PC-3 (cell line): ENCODE measurements around the gene CCDC154. TPM values are rescaled to one million over a fixed set of nuclear protein-coding genes. Genes with fewer than 3 reads are reported as not detected.
A peak's percentile ranks its signal among the peaks of the same experiment; 100 is the strongest.

Source experiments
- ATAC-seq: fragments of 200-7000 bp; cut with Tn5 transposase; 2 replicates; pipeline ENCODE4 v1.9.1; 2020; ENCODE audit warnings: mild to moderate bottlenecking, moderate library complexity
- BruUV-seq: library from RNA; stranded (reverse); fragments of 400-500 nt; replicated peaks from 2 replicates; lab custom pipeline; 2021; lab: Mats Ljungman, UMichigan
- CTCF ChIA-PET: fragments of 300-600 bp; sonication (Branson Sonifier 250); formaldehyde crosslinking; loops from one replicate; lab custom pipeline; 2022; ENCODE audit warnings: antibody characterized with exemption; lab: Charles Lee
- POLR2A ChIA-PET: fragments of 300-600 bp; sonication (Branson Sonifier 250); formaldehyde crosslinking; loops from one replicate; lab custom pipeline; 2022; ENCODE audit warnings: antibody characterized with exemption; ENCODE audit not compliant: unreplicated experiment; lab: Charles Lee
- DNase-seq: peaks from one replicate; pipeline ENCODE4 v3.0.0-alpha.2; 2015
- H2AFZ ChIP-seq: fragments of 300-600 bp; sonication (generic); 2 replicates; pipeline ENCODE4 v1.6.0; 2016; ENCODE audit warnings: antibody characterized with exemption, low read length
- H3F3A ChIP-seq: fragments of 300-600 bp; sonication (generic); one replicate; pipeline ENCODE4 v1.6.0; 2017; ENCODE audit warnings: antibody characterized with exemption, low read length, control low read depth, mild to moderate bottlenecking; ENCODE audit not compliant: unreplicated experiment
- H3K27ac ChIP-seq: fragments of 300-600 bp; sonication (generic); 2 replicates; pipeline ENCODE4 v1.5.1; 2016; ENCODE audit warnings: mild to moderate bottlenecking, low read length
- H3K27me3 ChIP-seq: fragments of 300-600 bp; sonication (generic); 2 replicates; pipeline ENCODE4 v1.6.1; 2016; ENCODE audit warnings: low read length, mixed read lengths
- H3K36me3 ChIP-seq: fragments of 300-600 bp; sonication (generic); 2 replicates; pipeline ENCODE4 v1.6.1; 2016; ENCODE audit warnings: low read depth, mixed run types, low read length, mixed read lengths
- H3K4me1 ChIP-seq: fragments of 300-600 bp; sonication (generic); 2 replicates; pipeline ENCODE4 v1.5.1; 2016; ENCODE audit warnings: low read length; ENCODE audit not compliant: insufficient read depth
- H3K4me2 ChIP-seq: fragments of 300-600 bp; sonication (generic); 2 replicates; pipeline ENCODE4 v1.6.0; 2016; ENCODE audit warnings: low read length
- H3K4me3 ChIP-seq: fragments of 300-600 bp; sonication (generic); 2 replicates; pipeline ENCODE4 v1.5.1; 2016; ENCODE audit warnings: mild to moderate bottlenecking, low read length, mixed read lengths
- H3K79me2 ChIP-seq: fragments of 300-600 bp; sonication (generic); 2 replicates; pipeline ENCODE4 v1.6.1; 2017; ENCODE audit warnings: low read length, mixed read lengths
- H3K9ac ChIP-seq: fragments of 300-600 bp; sonication (generic); 2 replicates; pipeline ENCODE4 v1.6.0; 2016; ENCODE audit warnings: mild to moderate bottlenecking, low read length
- H3K9me2 ChIP-seq: fragments of 300-600 bp; sonication (generic); replicated peaks from 2 replicates; pipeline ENCODE4 v1.6.1; 2016; ENCODE audit warnings: mixed run types, low read length, mixed read lengths
- H3K9me3 ChIP-seq: fragments of 300-600 bp; sonication (generic); 2 replicates; pipeline ENCODE4 v1.6.1; 2016; ENCODE audit warnings: low read length, mixed read lengths
- H4K20me1 ChIP-seq: fragments of 300-600 bp; sonication (generic); 2 replicates; pipeline ENCODE4 v1.6.1; 2016; ENCODE audit warnings: low read length, mixed read lengths
- EZH2 ChIP-seq: fragments of 300-600 bp; sonication (generic); IDR thresholded peaks from one replicate; pipeline ENCODE4 v1.6.1; 2017; ENCODE audit warnings: antibody characterized with exemption, mild to moderate bottlenecking, low read length; ENCODE audit not compliant: unreplicated experiment
- EZH2phosphoT487 ChIP-seq: fragments of 300-600 bp; sonication (generic); IDR thresholded peaks from 2 replicates; pipeline ENCODE4 v1.6.1; 2018; ENCODE audit warnings: mild to moderate bottlenecking, antibody characterized with exemption, low read length, borderline replicate concordance
- intact Hi-C: fragments of 100-400 bp; cut with micrococcal nuclease; formaldehyde crosslinking; loops from 2 replicates; pipeline ENCODE4 v1.9.0; 2023
- total RNA-seq: library from RNA; depleted of rRNA; stranded (reverse); fragments of >200 nt; gene quantifications from 2 replicates; pipeline ENCODE4 v1.2.3, GENCODE V29; 2014
- TF ChIP-seq, protein P1 (sequence below): fragments of 300-600 bp; sonication (generic); conservative IDR thresholded peaks from 2 replicates; pipeline ENCODE4 v1.5.1; 2017; ENCODE audit warnings: antibody characterized with exemption, low read depth, mild to moderate bottlenecking, low read length

Gene CCDC154
- total RNA-seq, 1 experiment from 2014 or later: not detected

DNA sequence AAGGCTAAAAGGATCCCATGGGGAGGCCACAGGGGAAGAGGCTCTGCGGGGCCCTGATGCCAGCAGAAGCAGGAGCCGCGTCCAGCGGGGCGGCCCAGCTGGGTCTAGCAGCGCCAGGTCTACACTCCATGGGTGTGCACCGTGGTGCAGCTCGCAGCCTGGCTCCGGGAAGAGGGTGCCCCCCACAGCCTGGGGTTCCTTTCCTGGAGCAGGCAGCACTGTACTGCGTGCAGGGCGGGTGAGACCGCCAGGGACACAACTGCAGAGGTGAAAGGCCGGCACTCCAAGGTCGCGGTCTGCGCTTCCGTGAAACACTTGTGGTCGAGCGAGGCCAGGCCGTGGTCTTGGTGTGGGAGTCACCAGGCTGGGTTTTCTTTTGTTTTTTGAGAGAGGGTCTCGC lies 6.5 kb upstream of the CCDC154 start:
- H3K4me3 ChIP-seq: no peak overlapping the region
- TF ChIP-seq EZH2phosphoT487 (no peak), EZH2 (no peak)
- TF ChIP-seq, protein P1, sequence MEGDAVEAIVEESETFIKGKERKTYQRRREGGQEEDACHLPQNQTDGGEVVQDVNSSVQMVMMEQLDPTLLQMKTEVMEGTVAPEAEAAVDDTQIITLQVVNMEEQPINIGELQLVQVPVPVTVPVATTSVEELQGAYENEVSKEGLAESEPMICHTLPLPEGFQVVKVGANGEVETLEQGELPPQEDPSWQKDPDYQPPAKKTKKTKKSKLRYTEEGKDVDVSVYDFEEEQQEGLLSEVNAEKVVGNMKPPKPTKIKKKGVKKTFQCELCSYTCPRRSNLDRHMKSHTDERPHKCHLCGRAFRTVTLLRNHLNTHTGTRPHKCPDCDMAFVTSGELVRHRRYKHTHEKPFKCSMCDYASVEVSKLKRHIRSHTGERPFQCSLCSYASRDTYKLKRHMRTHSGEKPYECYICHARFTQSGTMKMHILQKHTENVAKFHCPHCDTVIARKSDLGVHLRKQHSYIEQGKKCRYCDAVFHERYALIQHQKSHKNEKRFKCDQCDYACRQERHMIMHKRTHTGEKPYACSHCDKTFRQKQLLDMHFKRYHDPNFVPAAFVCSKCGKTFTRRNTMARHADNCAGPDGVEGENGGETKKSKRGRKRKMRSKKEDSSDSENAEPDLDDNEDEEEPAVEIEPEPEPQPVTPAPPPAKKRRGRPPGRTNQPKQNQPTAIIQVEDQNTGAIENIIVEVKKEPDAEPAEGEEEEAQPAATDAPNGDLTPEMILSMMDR: no peak
- H4K20me1 ChIP-seq: no peaks in the 10 kb centered on the region
- H2AFZ ChIP-seq: no peak overlapping the region
- H3K9ac ChIP-seq: no peak overlapping the region
- ChIA-PET CTCF (no interaction called here), POLR2A (no interaction called here)
- H3K79me2 ChIP-seq: no peaks in the 10 kb centered on the region
- no peak overlapping the region for H3K27ac ChIP-seq
- DNase-seq: no peak
- H3K4me1 ChIP-seq: no peaks in the 10 kb centered on the region
- no peaks in the 10 kb centered on the region for H3K9me2 ChIP-seq
- no peaks in the 10 kb centered on the region for H3K27me3 ChIP-seq
- BruUV-seq: no TSS peak
- intact Hi-C loops: no loop called here
- H3K4me2 ChIP-seq: no peak overlapping the region
- no peaks in the 10 kb centered on the region for H3K36me3 ChIP-seq
- H3K9me3 ChIP-seq: no peaks in the 10 kb centered on the region
- H3F3A ChIP-seq: no peaks in the 10 kb centered on the region
- ATAC-seq: no peak

DNA sequence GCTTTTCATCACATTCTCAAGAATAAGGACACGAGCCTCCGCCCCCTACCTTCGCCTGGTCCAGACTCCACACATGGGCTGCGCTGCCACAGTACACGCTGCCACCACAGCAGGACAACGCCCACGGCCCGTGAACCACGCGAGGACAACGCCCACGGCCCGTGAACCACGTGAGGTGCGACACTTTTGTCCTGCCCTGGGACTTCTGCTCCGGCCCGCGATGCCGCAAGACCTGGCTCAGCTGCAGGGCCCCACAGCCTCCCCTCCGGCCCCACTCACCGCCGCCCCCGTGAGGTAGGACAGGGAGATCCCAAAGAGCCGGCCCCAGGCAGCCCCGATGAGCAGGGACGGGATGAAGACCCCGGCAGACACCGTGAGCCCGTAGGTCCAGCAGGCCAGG lies 5.9 kb upstream of the CCDC154 start:
- no TSS peak for BruUV-seq
- Histone ChIP-seq H3K79me2 (no peaks in the 10 kb centered on the region), H3K36me3 (no peaks in the 10 kb centered on the region), H4K20me1 (no peaks in the 10 kb centered on the region), H3K27ac (no peak overlapping the region), H3K4me1 (no peaks in the 10 kb centered on the region), H3K9me2 (no peaks in the 10 kb centered on the region), H2AFZ (no peak overlapping the region), H3K9ac (no peak overlapping the region), H3F3A (no peaks in the 10 kb centered on the region), H3K4me2 (no peak overlapping the region), H3K4me3 (no peak overlapping the region), H3K27me3 (no peaks in the 10 kb centered on the region), H3K9me3 (no peaks in the 10 kb centered on the region)
- TF ChIP-seq EZH2 (no peak), EZH2phosphoT487 (no peak)
- TF ChIP-seq, protein P1: 0 out of 2 replicates have a peak, but pooled peaks have one; percentile 27
- ChIA-PET POLR2A (no interaction called here), CTCF (no interaction called here)
- intact Hi-C loops: no loop called here
- no peak for DNase-seq
- no peak for ATAC-seq

DNA sequence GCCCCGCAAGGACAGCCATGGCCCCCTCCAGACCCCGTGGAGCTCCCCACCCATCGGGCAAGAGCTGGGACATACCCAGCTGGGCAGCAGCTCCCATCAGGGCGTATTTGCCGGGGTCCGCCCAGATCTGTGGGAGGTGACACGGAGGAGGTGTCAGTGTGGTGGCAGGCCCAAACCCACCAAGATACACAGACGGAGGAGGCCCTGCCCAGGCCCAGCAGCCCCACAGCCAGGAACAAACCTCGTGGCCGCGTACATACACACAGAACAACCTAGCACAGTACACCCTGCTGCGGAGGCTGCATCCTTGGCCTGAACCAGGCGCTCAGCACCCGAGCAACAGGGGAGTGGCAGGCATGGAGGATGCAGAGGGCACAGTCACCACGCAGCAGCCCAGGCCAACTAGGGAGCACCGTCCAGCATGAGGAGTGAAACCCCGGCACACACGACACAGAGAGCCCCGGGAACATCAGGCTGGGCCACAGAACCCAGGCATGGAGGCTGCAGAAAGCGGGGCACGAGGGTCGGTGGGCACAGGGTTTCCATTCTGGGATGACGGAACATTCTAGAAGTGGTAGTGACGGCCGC lies 4.9 kb upstream of the CCDC154 start:
- Histone ChIP-seq H3K9ac (no peak overlapping the region), H4K20me1 (no peaks in the 10 kb centered on the region), H2AFZ (no peak overlapping the region), H3K9me2 (no peaks in the 10 kb centered on the region), H3K4me1 (no peaks in the 10 kb centered on the region), H3K9me3 (no peaks in the 10 kb centered on the region), H3K27me3 (no peaks in the 10 kb centered on the region), H3K79me2 (no peaks in the 10 kb centered on the region), H3K27ac (no peak overlapping the region), H3K4me3 (no peak overlapping the region), H3K4me2 (no peak overlapping the region), H3F3A (no peaks in the 10 kb centered on the region), H3K36me3 (no peaks in the 10 kb centered on the region)
- ATAC-seq: no peak
- DNase-seq: no peak
- intact Hi-C loops: no loop called here
- TF ChIP-seq EZH2phosphoT487 (no peak), EZH2 (no peak)
- TF ChIP-seq, protein P1: no peak
- POLR2A ChIA-PET: no interaction called here
- BruUV-seq: no TSS peak
- CTCF ChIA-PET: no interaction called here
